ENCODE results near the gene PAM. TPM values are rescaled to one million over a fixed set of nuclear protein-coding genes. Genes with fewer than 3 reads are reported as not detected.

Gene PAM
- total RNA-seq, 4 donors from 2014 or later: 37.8 to 144 (median 92.7) TPM

DNA sequence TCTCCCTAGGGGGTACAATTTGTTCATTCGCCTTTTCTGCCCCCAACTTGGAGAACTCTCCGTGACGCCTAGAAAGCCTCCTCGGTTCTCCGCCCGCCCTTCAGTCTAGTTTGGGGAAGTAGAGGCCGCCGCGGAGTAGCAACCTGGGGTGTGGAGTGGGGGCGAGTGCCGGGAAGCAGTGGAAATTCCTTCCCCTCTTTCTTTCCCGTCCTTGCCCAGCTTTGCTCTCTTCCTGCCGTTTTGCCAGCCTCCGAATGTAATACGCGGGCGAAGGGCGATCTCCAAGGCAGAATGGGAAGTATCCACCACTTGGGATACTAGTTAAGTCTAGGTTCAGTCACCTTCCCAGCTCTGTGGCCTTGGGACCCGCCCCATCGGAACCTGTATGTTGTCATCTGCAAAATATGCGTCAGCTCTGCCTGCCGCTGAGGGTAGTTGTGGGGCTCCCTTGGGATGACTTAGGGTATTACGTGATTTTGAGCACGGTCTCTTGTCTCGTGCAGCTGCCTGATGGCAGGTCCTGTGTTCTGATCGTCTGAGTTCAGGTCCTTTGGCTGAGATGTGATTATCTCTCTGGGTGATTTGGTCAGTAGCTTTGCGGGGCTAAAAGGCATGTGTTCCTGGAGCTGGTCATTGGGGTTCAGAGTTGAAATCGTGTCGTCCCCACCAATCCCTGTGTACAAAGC, 724 bp downstream of the PAM start:
- TF ChIP-seq POLR2A (IDR thresholded peaks at IDR 0.05): no peak
- TF ChIP-seq, protein P1, sequence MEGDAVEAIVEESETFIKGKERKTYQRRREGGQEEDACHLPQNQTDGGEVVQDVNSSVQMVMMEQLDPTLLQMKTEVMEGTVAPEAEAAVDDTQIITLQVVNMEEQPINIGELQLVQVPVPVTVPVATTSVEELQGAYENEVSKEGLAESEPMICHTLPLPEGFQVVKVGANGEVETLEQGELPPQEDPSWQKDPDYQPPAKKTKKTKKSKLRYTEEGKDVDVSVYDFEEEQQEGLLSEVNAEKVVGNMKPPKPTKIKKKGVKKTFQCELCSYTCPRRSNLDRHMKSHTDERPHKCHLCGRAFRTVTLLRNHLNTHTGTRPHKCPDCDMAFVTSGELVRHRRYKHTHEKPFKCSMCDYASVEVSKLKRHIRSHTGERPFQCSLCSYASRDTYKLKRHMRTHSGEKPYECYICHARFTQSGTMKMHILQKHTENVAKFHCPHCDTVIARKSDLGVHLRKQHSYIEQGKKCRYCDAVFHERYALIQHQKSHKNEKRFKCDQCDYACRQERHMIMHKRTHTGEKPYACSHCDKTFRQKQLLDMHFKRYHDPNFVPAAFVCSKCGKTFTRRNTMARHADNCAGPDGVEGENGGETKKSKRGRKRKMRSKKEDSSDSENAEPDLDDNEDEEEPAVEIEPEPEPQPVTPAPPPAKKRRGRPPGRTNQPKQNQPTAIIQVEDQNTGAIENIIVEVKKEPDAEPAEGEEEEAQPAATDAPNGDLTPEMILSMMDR (IDR thresholded peaks at IDR 0.05): no peak
- H3K4me3 ChIP-seq (ENCODE audit: low read depth, poor library complexity, severe bottlenecking): peak overlapping the region; percentile 77
- DNase-seq (ENCODE audit: low spot score in 2 of 2): peak; percentile 67 to 95
- WGBS, 2 donors: 2% methylated on average over 29 of the region's 29 CpGs
- intact Hi-C loops (cut with DNase I; ENCODE audit: low total_unique reads): no loop called here

DNA sequence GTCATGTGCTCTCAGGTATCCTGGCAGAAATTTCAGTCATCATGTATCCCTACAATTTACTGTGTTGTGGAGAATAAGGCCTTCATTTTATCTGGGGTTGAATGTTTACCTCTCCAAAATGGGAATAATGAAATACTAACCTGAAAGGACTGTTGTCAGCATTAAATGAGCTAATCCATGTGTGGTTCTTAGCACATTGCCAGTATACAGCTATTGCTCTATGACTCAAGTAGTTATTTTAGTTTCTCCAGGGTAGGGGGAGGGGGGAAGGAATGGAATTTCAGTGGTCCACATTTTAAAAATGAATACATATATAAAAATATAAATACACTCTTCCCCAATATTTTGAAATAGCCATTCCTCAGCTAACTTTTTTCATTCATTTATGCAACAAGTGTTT, 3.5 kb downstream of the PAM start:
- DNase-seq (ENCODE audit: low spot score in 2 of 2): no peak
- no peak overlapping the region for H3K4me3 ChIP-seq (ENCODE audit: low read depth, poor library complexity, severe bottlenecking)
- TF ChIP-seq, protein P1 (IDR thresholded peaks at IDR 0.05): no peak
- no peak for TF ChIP-seq POLR2A (IDR thresholded peaks at IDR 0.05)
- intact Hi-C loops (cut with DNase I; ENCODE audit: low total_unique reads): no loop called here

DNA sequence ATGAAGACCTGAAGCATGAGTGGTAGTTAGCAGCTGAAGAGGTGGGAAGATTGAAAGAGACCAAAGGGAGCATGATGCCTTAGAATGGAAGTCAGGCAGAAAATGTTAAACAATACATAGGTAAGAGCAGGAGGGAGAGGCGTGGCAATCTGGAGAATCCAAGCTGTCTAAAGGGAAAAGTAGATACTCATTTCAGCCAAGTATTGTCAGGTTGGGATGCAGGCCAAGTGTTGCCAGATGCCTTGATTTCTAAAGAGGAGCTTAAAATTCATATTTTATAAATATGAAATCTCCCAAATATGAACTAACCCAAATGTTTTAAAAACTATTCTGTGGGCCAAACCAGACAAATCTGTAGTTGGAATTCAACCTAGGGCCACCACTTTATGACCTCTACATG, 4.2 kb downstream of the PAM start:
- TF ChIP-seq, protein P1 (IDR thresholded peaks at IDR 0.05): no peak
- no peak for TF ChIP-seq POLR2A (IDR thresholded peaks at IDR 0.05)
- DNase-seq (ENCODE audit: low spot score in 2 of 2): no peak
- WGBS, 2 donors: 81 to 89% methylated on average over 1 of the region's 1 CpG
- intact Hi-C loops (cut with DNase I; ENCODE audit: low total_unique reads): no loop called here
- no peak overlapping the region for H3K4me3 ChIP-seq (ENCODE audit: low read depth, poor library complexity, severe bottlenecking)

DNA sequence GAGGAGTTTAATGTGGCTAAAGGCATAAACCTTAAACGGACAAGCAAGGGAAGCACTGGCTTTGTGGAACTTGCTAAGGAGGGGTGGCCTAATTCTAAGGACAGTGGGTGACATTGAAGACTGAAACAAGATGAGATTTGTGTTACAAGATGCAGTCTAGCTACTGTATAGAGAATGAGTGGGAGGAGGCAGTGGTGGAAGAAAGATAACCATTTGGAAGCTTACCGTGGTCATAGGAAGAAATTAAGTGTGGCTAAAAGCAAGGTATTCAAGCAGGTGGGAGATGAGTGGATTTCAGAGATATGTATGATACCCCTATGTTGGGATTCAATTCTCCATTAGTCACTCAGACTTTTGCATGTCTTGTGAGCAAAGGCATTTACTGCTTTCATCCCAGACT, 4.6 kb downstream of the PAM start:
- intact Hi-C loops (cut with DNase I; ENCODE audit: low total_unique reads): no loop called here
- no peak for DNase-seq (ENCODE audit: low spot score in 2 of 2)
- no peak for TF ChIP-seq POLR2A (IDR thresholded peaks at IDR 0.05)
- 76 to 83% methylated on average over 2 of the region's 2 CpGs for WGBS, 2 donors
- no peak overlapping the region for H3K4me3 ChIP-seq (ENCODE audit: low read depth, poor library complexity, severe bottlenecking)

DNA sequence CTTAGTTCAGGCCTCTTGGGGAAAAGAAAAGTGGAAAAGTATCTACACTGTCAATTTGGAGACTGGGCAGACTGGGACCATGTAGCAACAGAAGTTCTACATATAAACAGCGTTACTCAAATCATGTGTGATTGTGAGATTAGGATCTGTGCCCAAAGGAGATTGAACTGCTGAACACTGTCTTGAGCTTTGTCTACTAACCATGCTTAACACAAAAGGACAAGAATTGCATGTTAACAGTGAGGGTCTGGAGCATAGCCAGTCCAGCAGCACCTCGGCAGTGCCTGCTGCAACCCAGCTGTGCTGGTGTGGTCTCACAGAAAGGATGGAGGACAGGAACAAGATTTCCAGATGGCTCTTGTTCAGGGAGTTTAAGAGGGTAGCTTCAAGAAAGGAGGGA, 5.7 kb downstream of the PAM start:
- TF ChIP-seq POLR2A (IDR thresholded peaks at IDR 0.05): no peak
- TF ChIP-seq, protein P1 (IDR thresholded peaks at IDR 0.05): no peak
- no peak overlapping the region for H3K4me3 ChIP-seq (ENCODE audit: low read depth, poor library complexity, severe bottlenecking)
- intact Hi-C loops (cut with DNase I; ENCODE audit: low total_unique reads): no loop called here
- 17 to 21% methylated on average over 2 of the region's 2 CpGs for WGBS, 2 donors
- DNase-seq (ENCODE audit: low spot score in 2 of 2): no peak

DNA sequence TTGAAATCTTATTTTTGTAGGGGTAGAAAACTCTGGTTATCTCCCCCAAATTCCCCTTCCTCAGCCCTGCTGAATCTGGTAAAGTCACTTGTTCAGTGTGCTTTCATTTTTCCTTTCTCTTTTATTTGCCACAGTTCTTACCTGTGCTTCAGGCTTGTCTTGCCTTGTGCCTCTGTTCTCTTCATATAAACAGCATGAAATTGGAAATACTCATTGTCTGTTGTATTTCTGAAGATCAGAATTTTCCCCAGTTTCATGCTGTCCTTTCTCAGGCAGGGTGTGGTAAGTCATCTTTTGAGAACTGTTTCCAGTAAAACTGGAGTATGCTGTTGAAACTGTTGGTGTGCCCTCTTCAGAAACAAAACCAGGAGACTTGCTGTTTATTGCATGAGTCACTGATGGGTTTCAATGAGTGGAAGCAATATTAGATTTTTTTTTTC, 7.0 kb downstream of the PAM start:
- TF ChIP-seq, protein P1 (IDR thresholded peaks at IDR 0.05): no peak
- TF ChIP-seq POLR2A (IDR thresholded peaks at IDR 0.05): no peak
- no peak overlapping the region for H3K4me3 ChIP-seq (ENCODE audit: low read depth, poor library complexity, severe bottlenecking)

More for the DNA sequence above, 7.0 kb downstream of the PAM start:
- no peak for DNase-seq (ENCODE audit: low spot score in 2 of 2)
- intact Hi-C loops (cut with DNase I; ENCODE audit: low total_unique reads): no loop called here
